GM18502 (cell line): ENCODE data around the gene MAP6.
A peak's percentile ranks its signal among the peaks of the same experiment; 100 is the strongest.

Experiments used
- ATAC-seq: cut with Tn5 transposase; IDR thresholded peaks from one replicate; pipeline ENCODE4 v1.9.1; 2021; ENCODE audit warnings: mild to moderate bottlenecking; ENCODE audit not compliant: unreplicated experiment, poor library complexity

The MAP6 gene

DNA sequence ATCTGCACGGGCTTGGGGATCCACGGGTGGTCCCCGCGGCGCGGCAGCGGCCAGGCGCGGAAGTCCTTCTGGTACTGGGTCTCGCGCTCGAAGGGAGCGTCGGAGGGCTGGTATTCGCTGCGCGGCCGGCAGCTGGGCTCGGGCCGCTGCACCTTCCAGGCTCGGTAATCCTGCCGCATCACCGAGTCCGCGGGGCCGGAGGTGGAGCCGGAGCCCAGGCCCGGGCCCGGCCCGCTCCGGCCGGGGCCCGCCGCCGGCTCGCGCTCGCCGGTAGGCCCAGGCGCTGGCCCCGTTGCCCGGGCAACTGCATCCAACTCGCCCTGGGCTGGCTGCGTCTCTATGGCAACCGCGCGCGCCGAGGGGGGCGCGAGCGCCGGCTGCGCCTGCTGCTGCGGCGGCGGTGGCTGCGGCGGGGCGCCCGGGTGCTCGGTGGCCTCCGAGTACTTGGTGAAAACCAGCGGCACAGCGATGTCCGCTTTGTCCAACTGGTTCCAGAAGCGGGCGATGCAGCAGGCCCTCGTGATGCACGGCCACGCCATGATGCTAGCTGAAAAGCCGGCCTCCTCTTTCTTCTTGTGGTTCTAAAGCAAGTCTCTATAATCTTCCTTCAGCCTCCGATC lies 897 bp downstream of the MAP6 start:
- no peak for ATAC-seq

DNA sequence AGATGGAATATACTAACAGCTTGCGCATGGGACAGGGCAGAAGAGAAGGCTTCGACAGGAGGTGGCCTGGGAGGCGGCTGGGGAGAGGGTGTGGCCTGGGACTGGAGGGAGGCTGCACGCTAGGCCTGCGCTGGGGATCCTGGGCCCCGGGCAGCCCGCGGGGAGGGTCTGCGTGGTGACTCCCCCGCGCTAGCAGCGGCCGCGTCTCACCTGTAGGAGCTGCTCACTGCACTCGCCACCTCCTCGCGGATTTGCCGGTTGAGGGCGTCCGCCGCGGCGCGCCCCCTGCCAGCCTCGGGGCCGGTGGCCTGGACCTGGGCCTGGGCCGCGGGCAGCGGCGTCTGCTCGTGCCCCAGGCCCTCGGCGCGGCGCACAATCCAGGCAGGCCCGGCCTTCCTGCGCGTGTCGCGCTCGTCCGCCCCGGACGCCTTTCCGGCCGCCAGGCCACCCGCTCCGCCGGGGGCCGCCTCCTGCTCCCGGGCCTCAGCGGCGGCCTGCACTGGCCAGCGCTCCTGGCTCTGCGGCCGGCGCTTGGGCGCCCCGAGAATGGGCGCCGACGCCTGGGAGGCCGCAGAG lies 1.5 kb downstream of the MAP6 start:
- ATAC-seq = no peak

DNA sequence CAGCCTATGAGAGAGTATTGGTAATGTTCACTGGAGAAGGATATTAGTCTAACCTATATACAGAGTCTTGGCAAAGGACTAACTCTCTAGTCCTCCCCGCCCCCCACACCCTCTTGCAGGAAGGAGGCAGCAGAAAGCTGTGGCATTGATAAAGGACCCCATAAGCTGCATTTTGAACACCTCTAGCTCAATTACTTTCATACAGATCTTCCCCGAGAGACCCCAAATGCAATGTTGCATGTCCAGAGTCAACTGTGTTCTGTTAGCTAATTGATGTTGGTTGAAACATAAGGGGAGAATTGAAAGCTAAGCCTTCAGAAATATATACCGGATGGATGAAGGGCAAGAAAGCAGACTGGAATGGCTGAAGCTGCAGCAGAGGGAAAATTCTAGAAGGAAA lies 2.8 kb downstream of the MAP6 start:
- no peak for ATAC-seq

DNA sequence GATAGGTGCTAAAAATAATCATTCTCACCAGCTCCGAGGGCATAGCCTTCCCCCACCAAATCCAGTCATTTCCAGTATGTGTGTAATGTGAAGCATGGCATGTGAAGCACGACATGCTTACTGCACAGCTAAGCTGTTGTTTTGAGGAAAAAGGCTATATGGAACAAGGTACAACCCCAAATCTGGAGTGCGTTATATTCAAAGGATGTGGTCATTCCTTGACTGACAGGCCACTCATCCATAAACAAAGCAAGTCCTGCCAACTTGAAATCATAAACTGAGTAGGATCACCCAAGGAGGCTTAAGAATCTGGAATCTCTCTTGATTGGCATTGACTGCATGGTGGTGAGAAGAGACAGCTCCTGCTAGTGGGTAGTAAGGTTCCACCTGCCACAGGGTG lies 3.7 kb downstream of the MAP6 start:
- ATAC-seq = no peak

DNA sequence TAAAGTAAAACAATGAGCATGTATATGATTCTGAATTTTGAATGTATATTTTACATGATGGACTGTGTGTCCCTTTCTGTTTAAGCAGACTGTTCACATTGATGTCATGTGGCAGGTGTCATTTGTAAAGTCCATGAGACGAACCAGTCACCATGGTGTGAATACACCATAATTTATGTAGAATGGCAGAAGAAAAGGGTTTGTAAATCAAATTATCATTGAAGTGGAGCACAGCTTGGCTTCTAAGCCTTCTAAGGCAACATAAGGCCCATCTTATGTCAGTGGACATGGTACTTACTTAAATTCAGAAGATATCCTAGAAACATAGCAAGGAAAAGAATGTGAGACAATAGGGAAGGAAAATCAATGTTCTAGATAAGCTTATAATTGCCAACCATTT lies 4.4 kb downstream of the MAP6 start:
- ATAC-seq = no peak

DNA sequence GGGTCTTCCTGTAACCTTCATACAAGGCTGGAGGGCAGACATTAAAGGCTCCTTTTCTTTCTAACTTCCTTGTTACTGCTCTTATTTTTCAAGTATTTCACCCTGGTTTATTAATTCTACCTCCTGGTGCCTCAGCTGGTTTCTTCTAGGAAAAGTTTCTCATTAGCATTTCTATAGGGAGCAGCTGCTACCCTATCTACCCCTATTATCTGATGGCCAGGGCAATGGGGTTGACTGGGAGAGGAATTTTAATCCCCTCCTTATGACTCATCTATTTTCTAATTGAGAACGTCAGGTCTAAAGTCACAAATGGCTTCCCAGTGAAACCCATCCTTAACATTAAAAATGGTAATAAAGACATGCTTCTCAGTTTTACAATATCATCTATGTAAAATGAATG lies 5.0 kb downstream of the MAP6 start:
- ATAC-seq = no peak

DNA sequence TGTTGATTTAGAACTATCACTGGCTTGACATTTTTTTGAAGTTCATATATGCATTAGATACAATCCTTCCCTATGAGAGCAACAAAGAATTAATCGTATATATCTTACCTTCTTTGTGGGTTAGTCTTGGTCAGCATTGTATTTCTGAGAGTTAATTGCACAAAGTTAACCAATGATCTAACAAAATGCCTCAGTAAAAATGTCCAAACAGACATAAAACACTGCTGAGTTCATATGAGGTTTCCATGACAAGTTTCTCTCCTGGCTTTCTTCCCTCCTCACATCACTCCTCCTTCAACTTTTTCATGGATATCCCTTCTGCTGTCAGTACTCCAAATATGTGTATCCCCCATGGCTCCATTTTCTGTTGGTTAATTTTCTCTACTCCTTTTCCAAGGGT lies 9.0 kb downstream of the MAP6 start:
- ATAC-seq = no peak

DNA sequence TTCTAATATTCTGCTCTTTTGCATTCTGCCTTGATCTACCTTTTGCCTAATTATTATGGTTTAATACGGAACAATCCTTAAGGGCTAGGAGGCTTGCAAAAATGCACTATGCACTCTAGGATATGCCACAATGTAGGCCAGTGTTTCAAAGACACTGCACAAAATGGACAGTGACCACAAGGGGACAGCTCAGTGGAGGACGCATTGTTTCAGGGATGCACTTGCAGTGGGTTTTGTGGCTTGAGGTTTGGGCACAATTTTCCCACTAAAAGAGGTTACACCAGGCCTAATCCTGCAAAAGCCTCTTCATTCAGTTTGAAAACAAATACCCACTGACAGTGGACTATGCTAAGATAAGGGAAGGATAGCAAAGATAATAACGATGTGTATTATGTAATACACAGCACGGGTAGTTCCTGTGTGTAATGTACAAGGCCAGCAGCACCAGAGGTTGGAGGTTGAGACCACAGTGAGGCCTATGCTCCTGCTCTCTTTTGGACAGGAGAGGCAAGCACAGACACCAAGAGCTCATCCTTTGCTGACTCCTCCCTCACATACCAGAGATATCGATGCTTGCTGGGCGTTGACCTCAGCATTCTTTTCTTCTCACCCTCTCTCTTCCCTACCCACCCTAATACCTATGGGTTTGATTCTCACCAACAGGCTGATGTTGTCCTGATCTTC lies 12.7 kb downstream of the MAP6 start:
- ATAC-seq = no peak

DNA sequence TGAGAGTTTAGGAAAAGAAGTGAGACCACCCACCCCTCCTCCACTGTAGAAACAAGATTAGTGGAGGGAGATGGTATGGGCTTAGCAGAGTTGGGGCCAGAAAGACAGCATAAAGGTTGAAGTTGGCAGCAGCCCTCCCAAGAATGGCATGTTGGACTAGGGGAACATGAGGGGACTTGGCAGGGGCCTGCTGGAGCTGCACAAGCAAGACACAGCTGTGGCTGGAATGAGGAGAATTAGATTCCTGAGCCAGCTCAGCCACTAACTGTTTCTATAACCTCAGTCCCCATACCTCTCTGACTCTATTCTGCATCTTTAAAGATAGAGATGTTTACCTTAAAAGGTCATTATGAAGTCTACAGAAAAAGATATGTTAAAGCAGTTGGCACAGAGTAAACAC lies 13.2 kb downstream of the MAP6 start:
- ATAC-seq = no peak

DNA sequence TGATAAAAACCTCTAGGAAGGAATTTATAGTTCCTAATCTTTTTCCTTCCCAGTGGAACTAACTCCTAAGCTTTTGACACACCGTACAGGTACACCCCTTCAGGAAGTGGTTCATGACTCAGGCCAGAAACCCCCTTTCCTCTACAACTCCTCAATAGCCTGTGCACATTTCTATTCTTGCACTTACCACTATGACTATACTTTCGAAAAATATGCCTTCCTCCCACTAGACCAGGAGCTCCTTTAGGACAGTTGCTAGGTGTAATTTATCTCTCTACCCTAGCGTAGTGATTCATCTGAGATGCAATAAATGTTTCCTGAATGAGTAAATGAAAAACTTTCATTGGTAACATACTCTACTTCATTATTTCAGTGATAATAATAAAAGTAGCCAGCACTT lies 14.5 kb downstream of the MAP6 start:
- peak; percentile 92 for ATAC-seq

DNA sequence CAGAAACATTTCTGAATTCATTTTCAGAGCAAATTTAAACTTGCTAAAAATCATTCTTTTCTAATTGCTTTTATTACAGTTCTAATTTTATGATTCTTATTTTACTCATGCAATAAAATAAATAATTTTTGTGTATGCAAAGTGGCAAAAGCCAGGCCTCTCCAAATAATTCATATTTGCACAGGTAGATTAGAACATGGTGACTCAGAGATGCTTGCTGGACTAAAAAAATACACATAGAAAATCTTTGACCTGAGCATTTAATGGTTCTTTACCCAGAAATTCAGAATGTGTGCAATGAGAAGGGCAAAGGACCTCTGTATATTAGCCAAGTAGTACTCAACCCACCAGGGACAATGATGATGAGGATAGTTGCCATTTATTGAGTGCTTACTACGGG lies 15.3 kb downstream of the MAP6 start:
- no peak for ATAC-seq

DNA sequence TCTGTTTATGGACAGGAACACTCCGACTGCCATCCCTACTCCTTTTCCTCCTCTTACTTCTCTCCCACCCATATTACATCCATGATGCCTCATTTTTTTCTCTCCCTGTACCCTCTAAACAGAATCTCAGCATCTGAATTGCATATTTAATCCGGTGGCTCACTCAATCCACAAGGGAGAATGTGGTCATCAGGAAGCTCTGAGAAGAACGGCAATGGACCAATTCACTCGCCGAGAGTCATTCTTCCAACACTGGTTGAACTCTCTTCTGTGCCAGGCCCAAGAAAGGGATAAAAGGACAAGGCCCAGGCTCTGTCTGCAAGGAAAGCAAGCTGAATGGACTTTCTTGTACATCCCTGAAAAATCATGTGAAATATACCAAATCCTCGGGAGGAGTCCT lies 15.9 kb downstream of the MAP6 start:
- ATAC-seq = no peak

DNA sequence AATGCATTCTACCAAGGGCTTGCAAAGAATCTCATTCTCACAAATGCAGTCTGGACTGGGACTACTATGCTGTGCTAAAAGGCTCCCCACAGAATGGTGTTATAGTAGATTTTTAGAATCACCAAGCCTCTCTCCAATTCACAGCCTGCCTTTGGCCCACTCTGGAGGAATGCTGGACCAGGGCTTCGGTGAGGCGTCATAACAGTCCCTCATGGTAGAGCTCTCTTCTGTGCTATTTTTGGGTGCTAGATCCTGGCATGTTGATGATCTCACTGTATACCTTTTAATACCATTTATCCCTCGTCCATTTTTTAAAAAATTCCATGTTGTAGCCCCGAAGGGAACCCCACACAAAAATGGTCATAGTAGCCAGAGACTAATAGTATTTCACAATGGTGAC lies 17.6 kb downstream of the MAP6 start:
- ATAC-seq = no peak

DNA sequence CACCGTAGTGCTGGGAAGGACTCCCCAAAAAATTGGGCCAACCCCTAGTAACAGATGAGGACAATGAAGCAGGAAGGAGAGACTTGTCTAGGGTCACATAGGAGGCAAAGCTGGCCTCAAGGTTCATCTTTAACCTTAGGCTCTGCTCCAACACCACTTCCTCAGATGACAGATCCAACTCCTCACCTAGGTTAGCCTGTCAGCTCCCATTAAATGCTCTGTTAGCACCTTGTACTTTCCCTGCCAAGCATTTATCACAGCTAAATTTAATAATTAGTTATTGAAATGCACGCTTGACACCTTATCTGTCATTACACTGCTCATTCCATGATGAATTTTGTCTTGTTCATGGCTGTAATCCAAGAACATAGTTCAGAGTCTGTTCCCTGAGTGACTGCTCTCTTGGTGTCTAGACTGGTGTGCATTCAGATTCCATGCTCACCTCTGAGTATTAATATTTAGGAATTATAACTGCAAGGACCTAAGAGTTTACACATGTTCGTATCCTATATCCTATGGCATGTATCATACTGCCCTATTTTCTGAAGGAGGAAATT lies 18.6 kb downstream of the MAP6 start:
- ATAC-seq = no peak

DNA sequence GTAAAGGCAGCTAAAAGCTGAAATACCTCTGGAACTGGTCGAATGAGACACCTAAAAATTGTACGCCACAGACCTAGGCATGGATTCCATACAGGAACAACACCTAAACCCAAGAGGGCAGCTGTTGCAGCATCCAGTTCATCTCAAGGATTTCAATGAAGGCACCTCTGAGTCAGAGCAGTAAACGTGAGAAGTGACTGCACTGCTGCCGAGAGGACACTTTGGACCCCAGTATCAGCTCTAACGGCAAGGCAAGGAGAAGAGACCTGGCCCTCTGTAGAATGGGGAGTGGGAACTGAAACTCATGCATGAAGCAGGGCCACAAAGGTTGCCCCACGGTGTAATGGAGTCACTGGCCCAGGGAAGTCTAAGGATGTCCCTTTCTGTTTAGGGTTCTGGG lies 23.9 kb downstream of the MAP6 start:
- ATAC-seq = no peak

DNA sequence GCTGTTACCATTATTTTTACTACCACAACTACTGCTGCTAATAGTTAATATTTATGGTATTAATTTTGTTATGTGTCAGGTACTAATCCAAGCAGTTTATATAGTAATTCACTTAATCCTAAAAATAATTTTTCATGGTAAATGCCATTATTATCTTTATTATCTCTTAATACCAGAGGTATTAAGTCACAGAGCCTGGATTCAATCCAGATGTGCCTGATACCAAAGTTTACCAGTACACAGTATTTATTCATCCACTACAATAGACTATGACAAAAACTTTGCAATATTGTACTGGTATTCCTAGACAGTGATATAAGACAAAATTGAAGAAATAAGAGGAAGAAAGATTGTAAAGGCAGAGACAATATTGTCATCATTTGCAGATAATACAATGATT lies 24.5 kb downstream of the MAP6 start:
- ATAC-seq = no peak

DNA sequence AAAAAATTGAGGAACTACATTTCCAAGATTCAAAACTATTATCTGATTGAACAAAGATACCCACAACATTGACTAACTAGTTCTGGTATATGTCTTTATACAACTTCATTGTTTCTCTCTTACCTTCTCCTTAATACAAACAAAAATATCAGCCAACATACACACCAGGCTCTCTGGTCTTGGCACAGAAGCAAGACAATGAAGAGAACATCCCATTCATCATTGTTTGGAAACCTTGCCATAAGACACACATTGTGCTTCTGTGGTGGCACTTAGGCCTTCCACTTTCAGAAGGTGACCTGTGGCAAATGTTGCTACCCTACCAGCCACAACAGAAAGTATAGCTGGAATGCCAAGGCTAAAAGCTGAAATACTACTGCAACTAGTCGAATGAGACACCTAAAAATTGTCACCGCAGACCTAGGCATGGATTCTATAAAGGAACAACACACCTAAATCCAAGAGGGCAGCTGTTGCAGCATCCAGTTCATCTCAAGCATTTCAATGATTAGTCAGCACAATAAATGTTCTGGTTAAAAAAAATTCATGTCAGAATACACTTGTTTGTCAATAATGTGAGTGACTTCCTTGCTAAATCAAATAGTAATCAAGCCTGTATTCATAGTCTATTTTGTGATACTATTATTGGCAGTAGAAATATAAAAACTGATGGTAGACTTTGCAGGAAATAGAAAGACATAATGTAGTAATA lies 26.3 kb downstream of the MAP6 start:
- no peak for ATAC-seq

DNA sequence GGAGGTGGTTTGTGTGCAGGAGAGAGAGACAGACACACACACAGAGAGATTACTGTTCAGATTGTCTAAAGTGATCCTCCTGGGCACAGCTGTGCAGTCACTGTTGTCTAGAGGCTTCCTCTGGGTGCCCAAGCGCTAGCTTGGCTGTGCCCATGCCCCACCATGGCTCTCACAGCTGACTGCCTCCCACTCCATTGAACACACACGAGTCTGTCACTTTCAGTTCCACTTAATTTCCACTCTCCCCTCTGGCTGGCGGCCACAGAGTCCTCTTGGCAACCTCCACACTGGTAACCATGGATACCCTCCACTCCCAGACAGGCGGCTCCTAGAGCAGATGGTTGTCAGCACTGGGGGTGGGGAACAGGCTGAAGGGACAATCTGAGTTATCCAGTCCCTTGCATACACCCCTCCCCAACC lies 29.1 kb downstream of the MAP6 start:
- no peak for ATAC-seq

DNA sequence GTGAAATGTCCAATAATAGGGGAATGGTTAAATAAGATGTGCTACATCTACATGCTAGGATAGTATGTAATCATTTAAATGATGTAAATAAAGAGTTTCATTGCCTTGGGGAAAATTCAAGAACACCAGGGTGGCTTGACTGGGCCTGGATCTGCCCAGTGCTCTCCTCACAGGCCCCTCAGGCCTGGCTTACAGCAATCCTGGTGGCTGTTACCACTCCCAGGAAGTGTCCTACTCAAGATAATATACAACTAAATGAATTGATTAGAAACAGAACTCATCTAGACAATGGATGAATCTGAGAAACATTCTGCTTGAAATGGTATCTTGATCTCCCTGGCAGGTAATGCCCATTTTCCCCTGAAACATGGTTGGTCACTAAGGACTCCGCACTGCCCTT lies 30.8 kb downstream of the MAP6 start:
- ATAC-seq = no peak

DNA sequence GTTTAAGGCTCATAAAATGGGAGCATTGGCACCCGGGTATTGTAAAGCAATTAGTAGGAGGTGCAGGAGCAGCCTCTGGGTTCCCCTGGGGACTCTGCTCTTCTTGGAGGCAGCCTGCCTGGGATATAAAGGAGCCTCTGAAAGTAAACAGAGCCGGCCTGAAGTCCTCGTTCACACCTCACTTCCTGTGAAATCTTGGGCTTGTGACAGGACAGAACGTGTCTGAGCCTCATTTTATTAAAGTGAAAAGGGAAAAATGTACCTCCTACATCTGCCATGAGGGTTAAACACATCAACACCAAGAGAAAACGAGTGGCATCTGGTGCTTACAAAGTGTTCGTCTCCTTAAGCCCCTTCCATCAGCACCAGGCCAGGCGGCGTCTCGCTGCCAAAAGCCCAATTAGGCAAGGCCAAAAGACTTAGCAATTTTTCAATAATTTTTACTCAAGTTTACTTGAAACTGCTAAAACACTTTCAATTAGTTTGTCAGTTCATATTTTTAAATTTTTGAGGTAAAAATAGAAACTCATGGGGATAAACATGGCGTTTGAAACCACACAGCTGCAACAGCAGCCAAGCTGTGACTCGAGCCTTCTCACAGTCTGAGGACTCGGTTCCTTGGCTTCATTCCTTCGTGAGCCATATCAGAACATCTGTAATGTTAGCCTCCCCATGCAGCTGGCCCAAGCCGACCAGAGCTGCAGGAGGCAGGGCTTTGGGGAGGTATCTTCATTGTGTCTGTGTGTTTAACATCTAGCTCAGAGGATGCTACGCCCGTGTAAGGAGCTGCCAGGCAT lies 33.6 kb downstream of the MAP6 start:
- ATAC-seq = no peak
